GM18499 (cell line): Measurements from ENCODE around the gene KBTBD13.
"Not testable (repeated sequence)": the region's sequence is repeated elsewhere in the genome, so short reads cannot be mapped to it uniquely, and the experiment has no call there.

Source experiments
- ATAC-seq: cut with Tn5 transposase; IDR thresholded peaks from one replicate; pipeline ENCODE4 v1.9.1; 2021; ENCODE audit warnings: moderate number of reproducible peaks; ENCODE audit not compliant: insufficient read depth, unreplicated experiment

The KBTBD13 gene

DNA sequence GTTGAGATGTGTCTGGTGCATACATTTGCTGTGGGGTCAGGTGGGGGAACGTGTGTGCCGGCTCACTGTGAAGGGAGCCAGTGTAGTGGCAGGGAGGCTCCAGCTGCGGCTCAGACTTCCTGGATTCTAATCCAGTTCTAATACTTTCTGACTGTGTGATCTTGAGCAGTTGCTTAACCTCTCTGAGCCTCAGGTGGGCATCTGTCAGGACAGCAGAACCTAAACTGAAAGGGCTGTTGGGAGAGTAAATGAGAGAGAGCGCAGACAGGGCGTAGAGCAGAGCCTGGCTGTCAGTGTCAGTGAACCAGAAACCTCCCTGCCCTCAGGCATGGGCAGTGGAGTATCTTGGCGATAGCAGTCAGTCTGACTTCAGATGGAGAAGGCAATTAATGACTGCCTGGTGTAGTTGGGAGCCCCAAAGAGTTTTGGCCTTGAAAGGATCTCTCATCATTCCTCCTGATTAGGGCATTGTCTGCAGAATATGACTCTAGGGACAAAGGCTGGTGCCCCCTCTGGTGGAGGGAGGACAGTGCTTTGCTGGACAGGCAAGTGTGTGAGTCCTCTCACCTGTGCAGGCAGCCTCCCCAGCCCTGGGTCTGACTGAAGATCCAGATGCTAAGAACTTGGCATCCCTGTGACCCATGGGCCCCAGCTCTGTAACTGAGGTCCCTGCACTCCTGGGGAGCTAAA, 9.6 kb downstream of the KBTBD13 start:
- ATAC-seq = no peak

DNA sequence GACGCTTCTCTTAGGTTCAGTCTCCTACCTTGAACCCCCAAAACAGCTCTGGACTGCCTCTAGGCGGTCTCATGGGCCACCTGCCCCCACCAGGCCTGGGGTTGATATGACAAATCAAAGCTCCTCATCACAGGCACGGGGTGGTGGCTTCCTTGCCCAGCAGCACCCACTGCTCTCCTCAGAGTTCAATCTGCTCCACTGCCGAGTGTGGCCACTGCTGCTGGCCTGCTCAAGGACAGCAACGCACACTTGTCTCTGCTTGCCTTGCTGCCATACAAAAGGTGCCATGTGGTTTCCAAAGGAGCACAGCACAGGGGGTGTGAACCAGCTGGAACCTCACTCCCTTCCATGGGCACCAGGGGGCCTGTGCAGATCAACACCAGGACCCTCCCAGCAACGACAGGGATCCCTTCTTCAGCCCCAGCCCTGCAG, 10.2 kb downstream of the KBTBD13 start:
- no peak for ATAC-seq

GRCh38 chr15:65087411-65087810, 10.9 kb downstream of the KBTBD13 start:
- ATAC-seq = no peak

GRCh38 chr15:65087873-65088642, 11.5 kb downstream of the KBTBD13 start:
- no peak for ATAC-seq

GRCh38 chr15:65088643-65089021, 12.1 kb downstream of the KBTBD13 start:
- no peak for ATAC-seq

- no peak for ATAC-seq
These were observed 12.8 kb downstream of the KBTBD13 start for GRCh38 chr15:65089206-65089824.

- no peak for ATAC-seq
These were observed 15.6 kb downstream of the KBTBD13 start for GRCh38 chr15:65091946-65092770.

DNA sequence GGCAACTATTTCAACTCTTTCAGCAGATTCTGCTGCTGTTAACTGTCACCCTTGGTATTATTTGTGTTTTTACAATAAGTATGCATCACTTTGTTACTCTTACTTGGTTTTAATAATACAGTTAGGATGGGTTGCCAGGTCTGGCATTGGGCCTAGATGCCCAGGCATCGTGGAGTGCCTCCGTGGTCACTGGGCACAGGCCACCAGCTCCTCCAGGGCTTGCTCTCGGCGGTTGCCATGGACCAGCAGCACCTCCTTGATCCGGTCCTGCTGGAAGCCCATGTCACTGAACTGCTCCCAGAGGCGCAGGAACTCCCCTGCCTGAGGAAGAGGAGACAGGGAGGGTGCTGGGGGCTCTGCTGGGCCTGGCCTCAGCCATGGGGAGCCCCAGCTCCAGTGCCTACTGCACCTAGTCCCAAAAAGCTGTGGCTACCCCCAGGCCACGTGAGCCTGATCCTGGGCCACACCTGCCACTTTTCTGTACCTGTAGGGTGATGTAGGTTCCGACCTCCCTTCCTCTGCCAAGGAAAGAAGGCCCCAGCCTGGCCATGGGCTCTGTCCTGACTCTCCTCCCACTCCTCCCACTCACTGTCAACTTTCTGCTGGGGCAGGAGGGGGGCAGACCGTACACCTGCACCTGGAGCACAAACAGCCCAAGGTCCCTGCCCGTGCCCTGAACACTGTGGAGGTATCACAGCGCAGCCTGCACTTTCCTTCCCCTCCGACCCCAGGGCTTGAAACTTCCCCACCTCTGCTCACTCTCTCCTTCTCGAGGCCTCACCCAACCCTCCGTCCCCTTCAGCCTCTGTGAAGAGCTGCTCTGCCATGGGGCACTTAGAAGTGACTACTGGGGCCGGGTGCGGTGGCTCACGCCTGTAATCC, 16.6 kb downstream of the KBTBD13 start:
- ATAC-seq = no peak

GRCh38 chr15:65093793-65094170, 17.2 kb downstream of the KBTBD13 start:
- not testable (repeated sequence) for ATAC-seq

DNA sequence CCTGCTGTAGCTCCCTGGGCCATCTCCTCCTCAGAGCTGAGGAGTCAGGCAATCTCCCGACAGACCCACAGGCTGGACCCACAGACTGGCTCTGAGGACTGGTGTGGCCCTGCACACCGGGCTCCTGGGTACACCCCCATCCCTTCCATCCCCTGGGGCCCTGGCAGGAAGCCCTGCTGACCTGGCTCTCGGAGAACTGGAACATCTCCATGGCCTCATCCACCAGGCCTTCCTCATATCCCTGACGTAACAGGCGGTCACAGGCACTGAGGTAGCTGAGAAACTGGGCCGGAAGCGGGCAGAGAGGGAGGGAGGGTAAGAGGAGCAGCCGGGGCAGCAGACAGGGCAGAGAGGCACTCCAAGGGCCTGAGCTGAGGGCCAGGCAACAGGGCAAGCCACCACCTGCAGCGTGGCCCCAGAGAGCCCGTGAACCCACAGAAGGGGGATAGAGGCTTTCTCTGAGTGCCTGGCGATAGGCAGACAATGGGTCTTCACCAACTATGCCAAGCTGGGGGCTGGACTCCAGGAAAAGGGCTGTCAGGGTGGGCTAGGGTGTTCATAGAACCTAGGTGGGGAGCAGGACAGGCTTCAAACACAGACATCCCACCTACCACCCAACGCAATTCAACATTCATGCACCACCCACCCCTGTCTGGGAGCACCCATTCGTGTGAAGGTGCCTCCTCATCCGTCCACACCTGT, 17.9 kb downstream of the KBTBD13 start:
- ATAC-seq = no peak

DNA sequence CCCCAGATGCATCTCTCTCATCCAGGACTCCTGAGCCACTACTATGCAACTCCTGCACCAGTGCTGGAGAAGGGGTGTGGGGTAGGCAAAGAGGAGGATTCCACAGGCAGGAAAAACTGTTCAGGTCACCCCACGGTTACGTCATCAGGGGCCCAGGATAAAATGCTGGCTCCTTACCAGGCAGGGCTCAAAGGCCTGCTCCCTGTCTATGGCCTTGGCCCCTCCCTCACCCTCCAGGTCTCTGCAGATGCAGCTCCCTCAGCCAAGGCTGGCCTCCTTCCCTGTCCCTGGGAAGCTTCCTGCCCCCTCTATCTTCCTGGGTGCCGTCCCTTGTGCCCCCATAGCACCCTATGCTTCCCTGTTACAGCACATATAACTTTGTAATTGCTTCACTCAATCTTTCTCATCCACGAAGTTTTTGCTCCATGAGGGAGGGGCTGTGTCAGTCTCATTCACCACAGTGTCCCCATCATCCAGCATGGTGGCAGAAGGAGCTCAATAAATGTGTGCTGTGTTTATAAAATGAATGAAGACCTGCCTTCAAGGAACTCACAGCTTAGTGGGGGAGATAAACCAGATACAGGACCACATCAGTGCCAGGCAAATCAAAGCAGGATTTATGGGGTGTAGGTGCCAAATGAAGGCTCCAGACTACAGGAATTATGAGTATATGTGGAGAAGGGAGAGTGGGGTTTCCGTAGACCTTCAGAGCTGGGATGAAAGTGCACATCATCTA, 18.6 kb downstream of the KBTBD13 start:
- no peak for ATAC-seq

GRCh38 chr15:65095747-65096104, 19.2 kb downstream of the KBTBD13 start:
- ATAC-seq = no peak

DNA sequence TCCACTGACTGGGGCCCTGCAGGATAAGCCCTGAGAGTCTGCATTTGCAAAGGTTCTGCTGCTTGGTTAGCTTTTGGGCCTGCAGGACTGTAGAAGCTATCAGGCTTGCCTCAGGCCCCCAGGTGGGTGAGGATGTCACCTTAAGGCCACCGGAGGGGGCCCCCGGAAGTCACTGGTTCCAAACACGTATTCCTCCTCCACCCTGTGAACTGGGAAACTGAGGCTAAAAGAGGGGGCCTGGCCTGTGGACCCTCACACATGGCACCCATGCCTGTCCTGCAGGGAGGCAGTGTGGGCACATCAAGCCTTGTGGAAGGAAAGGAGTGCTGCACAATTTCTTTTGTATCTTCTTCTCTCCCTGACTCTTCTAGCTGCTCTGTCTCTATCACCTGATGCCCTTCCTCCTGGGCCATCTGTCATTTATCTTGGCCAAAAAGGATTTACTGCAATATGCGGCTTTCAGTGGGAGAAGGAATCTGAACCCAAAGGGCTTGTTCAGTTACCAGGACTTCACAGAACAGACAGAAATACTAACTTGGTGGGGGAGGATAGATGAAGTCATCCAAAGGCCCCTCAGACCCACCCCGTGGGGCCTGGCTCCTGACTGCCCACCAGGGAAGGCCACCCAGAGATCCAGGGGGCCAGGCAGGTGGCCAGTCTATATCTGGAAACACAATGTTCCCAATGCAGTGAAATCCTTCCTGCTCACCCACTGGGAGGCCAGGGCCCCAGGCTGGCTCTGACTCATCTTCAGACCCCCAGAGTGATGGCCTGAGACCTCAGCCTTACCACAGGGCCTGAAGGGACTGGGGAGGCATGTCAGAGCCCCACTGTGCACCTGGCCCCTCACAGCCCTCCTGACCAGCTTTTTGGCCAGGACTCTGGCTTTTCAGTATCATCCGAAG, 20.2 kb downstream of the KBTBD13 start:
- ATAC-seq = no peak

- no peak for ATAC-seq
These were observed 21.2 kb downstream of the KBTBD13 start for GRCh38 chr15:65097651-65098263.

GRCh38 chr15:65099336-65099735, 22.8 kb downstream of the KBTBD13 start:
- no peak for ATAC-seq

GRCh38 chr15:65099801-65100200, 23.3 kb downstream of the KBTBD13 start:
- ATAC-seq = not testable (repeated sequence)

- ATAC-seq = no peak
These were observed 23.9 kb downstream of the KBTBD13 start for GRCh38 chr15:65100442-65100841.
